Upper lobe of right lung (tissue), 1 donor: ENCODE results near the gene FXYD2. TPM values are rescaled to one million over a fixed set of nuclear protein-coding genes. Genes with fewer than 3 reads are reported as not detected.

Experiments
- ATAC-seq: fragments of 200-7000 bp; cut with Tn5 transposase; one replicate; pipeline ENCODE4 v1.9.1; 2020; ENCODE audit warnings: mild to moderate bottlenecking, moderate library complexity
- DNase-seq: peaks from one replicate; pipeline ENCODE4 v3.0.0-alpha.2; 2020
- H3K27ac ChIP-seq: fragments of 200-600 bp; one replicate; pipeline ENCODE4 v1.8.0; 2022
- H3K27me3 ChIP-seq: fragments of 200-600 bp; one replicate; pipeline ENCODE4 v1.8.0; 2022; ENCODE audit warnings: mild to moderate bottlenecking
- H3K36me3 ChIP-seq: fragments of 200-600 bp; one replicate; pipeline ENCODE4 v1.8.0; 2022
- H3K4me1 ChIP-seq: fragments of 200-600 bp; one replicate; pipeline ENCODE4 v1.8.0; 2022
- H3K4me3 ChIP-seq: fragments of 200-600 bp; one replicate; pipeline ENCODE4 v1.8.0; 2022; ENCODE audit warnings: mild to moderate bottlenecking
- H3K9me3 ChIP-seq: fragments of 200-600 bp; one replicate; pipeline ENCODE4 v1.8.0; 2022
- intact Hi-C: fragments of 100-400 bp; cut with DNase I; formaldehyde crosslinking; loops from one replicate; pipeline ENCODE4 v1.11.0; 2022
- total RNA-seq: library from RNA; stranded (reverse); fragmentation: NEBNext Ultra II Directional; extraction: Animal tissue kit (Norgen Biotek cat#: 25700); gene quantifications from one replicate; pipeline ENCODE4 v1.2.1, GENCODE V29; 2021
- TF ChIP-seq, protein P1 (sequence below): fragments of 200-600 bp; IDR thresholded peaks from one replicate; pipeline ENCODE4 v1.8.0; 2022; ENCODE audit warnings: antibody characterized with exemption
- donor health status: DM: no; HTN: yes; CAD: no; lungs with severe emphysema.

FXYD2 gene
- total RNA-seq, 1 donor from 2014 or later: 3.6 TPM

DNA sequence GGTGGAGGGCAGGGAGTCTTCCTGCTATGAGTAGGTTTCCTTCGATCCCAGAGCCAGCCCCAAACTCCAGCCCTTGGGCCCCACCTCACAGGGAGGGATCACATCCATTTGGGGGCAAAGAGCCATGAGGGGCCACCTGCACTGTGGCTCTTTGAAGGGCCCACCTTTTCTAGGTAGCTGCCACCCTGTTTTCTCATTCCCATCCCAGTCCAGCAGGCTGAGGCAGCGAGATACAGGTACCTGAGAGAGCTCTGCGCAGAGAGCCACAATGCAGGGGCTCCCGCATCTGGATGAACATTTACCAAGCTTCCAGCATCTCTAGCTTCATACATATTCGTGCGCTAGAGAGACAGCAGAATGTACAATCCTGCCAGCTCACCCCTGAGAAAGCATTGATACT lies 35.6 kb upstream of the FXYD2 start:
- ATAC-seq: no peak
- Histone ChIP-seq H3K4me3 (no peak overlapping the region), H3K27ac (no peak overlapping the region), H3K27me3 (no peaks in the 10 kb centered on the region), H3K9me3 (no peaks in the 10 kb centered on the region), H3K4me1 (peaks cover 31% of the 10 kb centered on the region), H3K36me3 (no peaks in the 10 kb centered on the region)
- TF ChIP-seq, protein P1, sequence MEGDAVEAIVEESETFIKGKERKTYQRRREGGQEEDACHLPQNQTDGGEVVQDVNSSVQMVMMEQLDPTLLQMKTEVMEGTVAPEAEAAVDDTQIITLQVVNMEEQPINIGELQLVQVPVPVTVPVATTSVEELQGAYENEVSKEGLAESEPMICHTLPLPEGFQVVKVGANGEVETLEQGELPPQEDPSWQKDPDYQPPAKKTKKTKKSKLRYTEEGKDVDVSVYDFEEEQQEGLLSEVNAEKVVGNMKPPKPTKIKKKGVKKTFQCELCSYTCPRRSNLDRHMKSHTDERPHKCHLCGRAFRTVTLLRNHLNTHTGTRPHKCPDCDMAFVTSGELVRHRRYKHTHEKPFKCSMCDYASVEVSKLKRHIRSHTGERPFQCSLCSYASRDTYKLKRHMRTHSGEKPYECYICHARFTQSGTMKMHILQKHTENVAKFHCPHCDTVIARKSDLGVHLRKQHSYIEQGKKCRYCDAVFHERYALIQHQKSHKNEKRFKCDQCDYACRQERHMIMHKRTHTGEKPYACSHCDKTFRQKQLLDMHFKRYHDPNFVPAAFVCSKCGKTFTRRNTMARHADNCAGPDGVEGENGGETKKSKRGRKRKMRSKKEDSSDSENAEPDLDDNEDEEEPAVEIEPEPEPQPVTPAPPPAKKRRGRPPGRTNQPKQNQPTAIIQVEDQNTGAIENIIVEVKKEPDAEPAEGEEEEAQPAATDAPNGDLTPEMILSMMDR: no peak
- no peak for DNase-seq
- intact Hi-C loops: no loop called here

DNA sequence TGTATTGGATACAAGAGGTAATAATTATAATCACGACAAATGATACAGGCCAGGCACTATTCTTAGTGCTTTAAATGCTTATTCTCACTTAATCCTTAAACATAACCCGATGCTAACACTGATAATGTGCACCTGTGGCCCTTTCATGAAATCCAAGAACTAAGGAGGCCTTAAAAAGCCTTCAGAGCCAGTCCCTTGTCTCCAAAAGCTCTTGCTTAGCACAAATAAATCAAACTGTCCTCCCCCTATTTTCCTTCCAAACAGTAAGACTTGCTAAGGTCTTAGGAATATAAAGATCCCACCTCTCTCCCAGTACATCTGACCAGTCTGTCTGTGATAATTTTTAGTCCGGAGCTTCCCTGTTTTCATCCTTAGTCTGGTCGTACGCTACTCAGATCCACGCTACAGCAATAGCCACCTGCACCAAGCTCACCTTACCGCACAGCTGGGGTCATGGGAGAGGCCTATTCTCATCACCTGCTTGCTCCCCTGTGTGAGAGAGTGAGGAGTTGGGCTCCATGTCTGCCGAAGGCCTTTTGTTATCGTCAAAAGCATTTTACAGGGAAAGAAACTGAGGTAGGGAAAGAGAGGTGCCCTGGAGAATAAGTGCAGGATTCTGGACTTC lies 35.1 kb upstream of the FXYD2 start:
- Histone ChIP-seq H3K4me1 (peaks cover 37% of the 10 kb centered on the region), H3K36me3 (no peaks in the 10 kb centered on the region), H3K9me3 (no peaks in the 10 kb centered on the region), H3K27ac (no peak overlapping the region), H3K4me3 (no peak overlapping the region), H3K27me3 (no peaks in the 10 kb centered on the region)
- TF ChIP-seq, protein P1: no peak
- DNase-seq (no peak), ATAC-seq (no peak)
- intact Hi-C loops: no loop called here

DNA sequence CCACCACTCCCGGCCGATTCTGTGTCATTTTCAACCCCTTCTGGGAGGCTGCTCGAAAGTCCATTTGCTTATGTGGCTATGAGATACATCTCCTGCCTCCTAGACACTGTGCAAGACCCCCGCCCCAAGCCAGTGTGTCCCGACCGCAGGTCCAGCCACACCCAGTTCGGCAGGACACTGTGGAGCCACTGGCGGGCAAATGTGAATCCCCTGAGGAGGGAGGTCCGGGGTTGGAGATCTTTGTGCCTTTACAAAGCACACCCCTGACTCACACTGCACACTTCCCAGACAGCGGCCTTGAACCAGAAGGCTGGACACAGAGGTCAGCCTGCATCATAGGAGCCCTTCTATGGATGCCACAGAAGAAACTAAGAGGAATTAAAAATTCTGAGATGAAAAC lies 34.5 kb upstream of the FXYD2 start:
- H3K4me1 ChIP-seq: peaks cover 39% of the 10 kb centered on the region
- intact Hi-C loops: no loop called here
- no peaks in the 10 kb centered on the region for H3K9me3 ChIP-seq
- no peaks in the 10 kb centered on the region for H3K27me3 ChIP-seq
- no peak for DNase-seq
- ATAC-seq: no peak
- no peak overlapping the region for H3K27ac ChIP-seq
- no peaks in the 10 kb centered on the region for H3K36me3 ChIP-seq
- TF ChIP-seq, protein P1: no peak
- no peak overlapping the region for H3K4me3 ChIP-seq

DNA sequence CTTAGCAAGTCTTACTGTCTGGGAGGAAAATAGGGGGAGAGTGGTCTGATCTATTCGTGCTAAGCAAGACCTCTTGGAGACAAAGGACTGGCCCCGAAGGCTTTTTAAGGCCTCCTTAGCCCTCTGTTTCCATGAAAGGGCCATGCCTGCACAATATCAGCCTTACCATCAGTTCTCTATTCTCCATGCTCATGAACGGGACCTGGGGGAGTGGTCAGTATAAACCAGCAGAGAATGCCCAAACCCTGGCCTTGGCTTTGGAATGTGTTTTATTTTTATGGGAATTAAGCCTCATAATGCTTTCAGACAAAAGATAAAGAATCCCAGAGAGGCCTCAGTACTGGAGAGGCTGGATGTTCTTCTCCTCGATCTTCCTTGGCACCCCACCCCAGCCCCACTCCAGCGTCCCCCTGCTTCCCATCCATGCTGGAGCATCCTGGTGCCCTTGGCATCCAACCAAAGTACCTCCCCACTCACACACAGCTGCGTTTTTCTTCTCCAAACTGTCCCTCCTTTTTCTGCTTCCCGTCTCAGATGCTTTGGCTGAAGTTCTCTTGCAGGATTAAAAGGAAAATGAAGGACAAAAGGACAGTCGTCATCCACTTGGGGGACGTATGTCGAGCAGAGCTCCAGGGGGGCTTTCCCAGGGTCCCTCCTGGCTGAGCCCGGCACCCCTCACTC lies 33.3 kb upstream of the FXYD2 start:
- intact Hi-C loops: no loop called here
- TF ChIP-seq, protein P1: no peak
- ATAC-seq: no peak
- H3K9me3 ChIP-seq: no peaks in the 10 kb centered on the region
- no peaks in the 10 kb centered on the region for H3K27me3 ChIP-seq
- peaks cover 34% of the 10 kb centered on the region for H3K4me1 ChIP-seq
- DNase-seq: no peak
- H3K36me3 ChIP-seq: no peaks in the 10 kb centered on the region
- H3K4me3 ChIP-seq: no peak overlapping the region
- no peak overlapping the region for H3K27ac ChIP-seq

DNA sequence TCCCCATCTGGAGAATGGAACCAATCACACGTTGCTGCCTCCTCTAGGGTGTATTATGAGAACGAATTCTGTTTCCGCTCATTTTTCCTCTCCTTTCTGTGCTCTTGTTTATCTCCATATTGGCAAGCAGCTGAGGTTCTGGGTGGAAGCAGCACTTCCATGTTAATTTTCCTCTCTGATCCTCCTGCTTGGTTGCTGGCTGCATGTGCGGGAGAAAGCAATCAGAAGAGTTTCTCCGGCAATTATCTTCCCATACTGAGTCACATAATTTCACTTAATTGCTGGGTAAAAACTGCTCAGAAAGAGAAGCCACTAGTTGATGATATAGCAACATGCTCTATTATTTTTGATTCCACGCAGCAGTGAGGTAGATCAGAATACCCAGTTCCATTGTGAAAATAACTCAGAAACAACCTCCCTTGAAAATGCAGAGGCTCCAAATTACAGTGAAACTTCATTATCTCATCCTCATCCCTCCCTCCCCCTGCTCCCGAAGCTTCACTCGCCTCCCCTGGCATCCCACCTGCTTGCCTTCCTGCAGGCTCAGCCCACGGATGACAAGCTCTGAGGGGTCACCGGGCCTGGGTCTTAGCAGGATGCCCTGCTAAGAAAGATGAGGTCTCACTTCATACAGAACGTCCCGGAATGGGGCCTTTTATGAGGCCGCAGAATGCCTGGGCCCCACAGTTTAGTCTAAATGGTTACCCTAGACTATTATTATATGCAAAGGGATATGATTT lies 31.5 kb upstream of the FXYD2 start:
- ATAC-seq (no peak), DNase-seq (no peak)
- no peak overlapping the region for H3K4me3 ChIP-seq
- peaks cover 6% of the 10 kb centered on the region for H3K9me3 ChIP-seq
- H3K27ac ChIP-seq: no peak overlapping the region
- intact Hi-C loops: no loop called here
- TF ChIP-seq, protein P1: no peak
- no peaks in the 10 kb centered on the region for H3K36me3 ChIP-seq
- H3K4me1 ChIP-seq: peaks cover 21% of the 10 kb centered on the region
- no peaks in the 10 kb centered on the region for H3K27me3 ChIP-seq
